Measurements from ENCODE around the gene SLC17A3. TPM values are rescaled to one million over a fixed set of nuclear protein-coding genes. Genes with fewer than 3 reads are reported as not detected.

The SLC17A3 gene
- total RNA-seq, 2 donors from 2014 or later: 0.63 TPM; not detected in 1

GRCh38 chr6:25882051-25882496 lies 8.0 kb upstream of the SLC17A3 start:
- no peak for DNase-seq (ENCODE audit: low spot score)

DNA sequence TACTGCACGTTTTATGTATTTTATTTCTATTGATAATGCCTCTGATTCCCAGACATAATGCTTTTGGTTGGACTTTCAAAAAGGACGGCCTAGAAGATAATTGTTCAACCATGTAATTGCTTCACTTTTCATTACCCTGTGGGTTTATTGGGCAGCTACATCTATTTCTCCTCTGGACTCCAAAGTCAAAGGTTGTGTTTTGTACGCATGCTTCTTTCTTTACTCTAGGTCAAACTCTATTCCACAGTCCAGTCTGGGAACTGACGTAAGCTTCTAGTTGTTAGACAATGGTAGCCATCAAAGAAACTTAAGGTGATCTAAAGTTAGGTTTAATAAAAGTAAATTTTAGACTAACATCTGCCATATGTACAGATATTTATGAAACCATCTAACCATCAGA lies 6.6 kb upstream of the SLC17A3 start:
- Histone ChIP-seq H3K27ac (no peak overlapping the region), H3K4me3 (no peak overlapping the region), H3K27me3 (replicated peaks; ENCODE audit: insufficient read depth) (no peaks in the 10 kb centered on the region), H3K9me3 (no peaks in the 10 kb centered on the region), H3K4me1 (ENCODE audit: control insufficient read depth in 1 of 2, low read depth in 2 of 2) (no peaks in the 10 kb centered on the region), H3K36me3 (no peaks in the 10 kb centered on the region)
- DNase-seq (ENCODE audit: low spot score): no peak
- ATAC-seq (ENCODE audit: insufficient number of reproducible peaks, low FRiP score, low read depth): no peak
- no peak for TF ChIP-seq CTCF (IDR thresholded peaks at IDR 0.05)

More at GRCh38 chr6:25882051-25882496, 8.0 kb upstream of the SLC17A3 start:
- Histone ChIP-seq H3K9me3 (no peaks in the 10 kb centered on the region), H3K4me3 (no peak overlapping the region), H3K4me1 (ENCODE audit: control insufficient read depth in 1 of 2, low read depth in 2 of 2) (no peaks in the 10 kb centered on the region), H3K27ac (no peak overlapping the region), H3K27me3 (replicated peaks; ENCODE audit: insufficient read depth) (no peaks in the 10 kb centered on the region), H3K36me3 (no peaks in the 10 kb centered on the region)
- no peak for TF ChIP-seq CTCF (IDR thresholded peaks at IDR 0.05)
- ATAC-seq (ENCODE audit: insufficient number of reproducible peaks, low FRiP score, low read depth): no peak

GRCh38 chr6:25878721-25879322 lies 4.8 kb upstream of the SLC17A3 start:
- no peak for TF ChIP-seq CTCF (IDR thresholded peaks at IDR 0.05)
- no peaks in the 10 kb centered on the region for H3K36me3 ChIP-seq
- ATAC-seq (ENCODE audit: insufficient number of reproducible peaks, low FRiP score, low read depth): no peak

GRCh38 chr6:25875926-25876602 lies 2.0 kb upstream of the SLC17A3 start:
- no peaks in the 10 kb centered on the region for H3K36me3 ChIP-seq
- no peak for ATAC-seq (ENCODE audit: insufficient number of reproducible peaks, low FRiP score, low read depth)

More at GRCh38 chr6:25878721-25879322, 4.8 kb upstream of the SLC17A3 start:
- no peak for DNase-seq (ENCODE audit: low spot score)
- Histone ChIP-seq H3K27me3 (replicated peaks; ENCODE audit: insufficient read depth) (no peaks in the 10 kb centered on the region), H3K27ac (no peak overlapping the region), H3K4me1 (ENCODE audit: control insufficient read depth in 1 of 2, low read depth in 2 of 2) (no peaks in the 10 kb centered on the region), H3K9me3 (no peaks in the 10 kb centered on the region), H3K4me3 (no peak overlapping the region)

More at GRCh38 chr6:25875926-25876602, 2.0 kb upstream of the SLC17A3 start:
- Histone ChIP-seq H3K9me3 (no peaks in the 10 kb centered on the region), H3K27me3 (replicated peaks; ENCODE audit: insufficient read depth) (no peaks in the 10 kb centered on the region), H3K4me1 (ENCODE audit: control insufficient read depth in 1 of 2, low read depth in 2 of 2) (no peaks in the 10 kb centered on the region), H3K27ac (no peak overlapping the region), H3K4me3 (no peak overlapping the region)
- no peak for DNase-seq (ENCODE audit: low spot score)
- no peak for TF ChIP-seq CTCF (IDR thresholded peaks at IDR 0.05)
